Colonic mucosa (tissue), 4 donors: ENCODE results near the gene RHD. TPM values are rescaled to one million over a fixed set of nuclear protein-coding genes. Genes with fewer than 3 reads are reported as not detected.
"Not testable (repeated sequence)": the region's sequence is repeated elsewhere in the genome, so short reads cannot be mapped to it uniquely, and the experiment has no call there.

Source experiments
- DNase-seq: peaks from one replicate; pipeline ENCODE4 v3.0.0-alpha.2; 2020
- H3K27ac ChIP-seq: fragments of 200-600 bp; one replicate; pipeline ENCODE4 v1.8.0; 2021
- H3K27me3 ChIP-seq: fragments of 200-600 bp; one replicate; pipeline ENCODE4 v1.8.0; 2021
- H3K36me3 ChIP-seq: fragments of 200-600 bp; one replicate; pipeline ENCODE4 v1.8.0; 2021
- H3K4me1 ChIP-seq: fragments of 200-600 bp; one replicate; pipeline ENCODE4 v1.8.0; 2021; ENCODE audit warnings: mild to moderate bottlenecking
- H3K4me3 ChIP-seq: fragments of 200-600 bp; one replicate; pipeline ENCODE4 v1.8.0; 2021
- H3K9ac ChIP-seq, 2 donors: one replicate each; pipeline ENCODE4 v1.7.0; 2013; ENCODE audit warnings: control low read depth in 2 of 2, low read depth in 2 of 2, low read length in 2 of 2
- H3K9me3 ChIP-seq: fragments of 200-600 bp; one replicate; pipeline ENCODE4 v1.8.0; 2021
- CTCF ChIP-seq: fragments of 200-600 bp; IDR thresholded peaks from one replicate; pipeline ENCODE4 v1.8.0; 2022; ENCODE audit warnings: antibody characterized with exemption, mild to moderate bottlenecking
- intact Hi-C: fragments of 100-400 bp; cut with DNase I; formaldehyde crosslinking; loops from one replicate; pipeline ENCODE4 v1.14.1; 2022
- total RNA-seq, 2 donors: library from RNA; stranded (reverse); fragmentation: NEBNext Ultra II Directional in 1 of 2; extraction: Animal tissue kit (Norgen Biotek cat#: 25700) in 1 of 2; gene quantifications; one replicate each; pipeline ENCODE4 v1.2.1, GENCODE V29; 2021
- donor health status: healthy.
- donor health status: DM: no; HTN: no; CAD: no.
- donor health status: DM: no; HTN: no; CAD: no.

Gene RHD
- total RNA-seq, 2 donors from 2014 or later, result 0.10 TPM; not detected in 1

DNA sequence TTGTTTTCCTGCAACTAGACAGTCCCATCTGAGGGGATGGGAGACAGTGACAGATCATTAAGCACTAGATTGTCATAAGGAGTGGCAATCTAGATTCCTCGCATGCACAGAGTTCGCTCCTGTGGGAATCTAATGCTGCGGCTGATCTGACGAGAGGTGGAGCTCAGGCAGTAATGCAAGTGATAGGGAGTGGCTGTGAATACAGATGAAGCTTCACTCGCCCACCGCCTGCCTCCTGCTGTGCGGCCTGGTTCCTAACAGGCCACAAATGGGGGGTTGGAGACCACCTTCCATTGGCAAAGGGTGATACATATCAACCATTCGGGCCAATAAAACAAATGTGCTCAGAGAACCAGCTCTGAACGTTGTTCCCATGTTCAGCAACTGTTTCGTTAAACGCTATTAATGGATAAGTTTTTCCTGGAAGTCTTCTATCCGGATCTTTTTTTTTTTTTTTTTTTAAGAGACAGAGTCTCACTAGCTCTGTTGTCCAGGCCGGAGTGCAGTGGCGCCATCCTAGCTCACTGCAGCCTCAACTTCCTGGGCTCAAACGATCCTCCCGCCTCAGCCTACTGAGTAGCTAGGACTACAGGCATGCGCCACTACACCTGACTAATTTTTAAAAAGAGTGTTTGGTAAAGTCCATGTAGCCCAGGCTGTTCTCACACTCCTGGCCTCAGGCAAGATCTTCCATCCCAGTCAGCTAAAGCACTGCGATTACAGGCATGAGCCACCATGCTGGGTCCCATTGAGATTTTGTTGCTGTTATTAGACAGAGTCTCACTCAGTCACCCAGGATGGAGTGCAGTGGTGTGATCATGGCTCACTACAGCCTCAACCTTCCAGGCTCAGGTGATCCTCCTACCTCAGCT lies 16.4 kb upstream of the RHD start:
- no peak overlapping the region for H3K27ac ChIP-seq
- no peak overlapping the region for H3K9ac ChIP-seq
- H3K4me1 ChIP-seq, result no peaks in the 10 kb centered on the region
- H3K9me3 ChIP-seq, result no peaks in the 10 kb centered on the region
- no peak for TF ChIP-seq CTCF
- intact Hi-C loops, result loop anchor here (10.0 kb wide), 1 partner anchor 89 kb away; no protein-coding TSS in a partner anchor
- DNase-seq, result no peak
- H3K4me3 ChIP-seq, result no peak overlapping the region
- no peaks in the 10 kb centered on the region for H3K36me3 ChIP-seq
- no peaks in the 10 kb centered on the region for H3K27me3 ChIP-seq

DNA sequence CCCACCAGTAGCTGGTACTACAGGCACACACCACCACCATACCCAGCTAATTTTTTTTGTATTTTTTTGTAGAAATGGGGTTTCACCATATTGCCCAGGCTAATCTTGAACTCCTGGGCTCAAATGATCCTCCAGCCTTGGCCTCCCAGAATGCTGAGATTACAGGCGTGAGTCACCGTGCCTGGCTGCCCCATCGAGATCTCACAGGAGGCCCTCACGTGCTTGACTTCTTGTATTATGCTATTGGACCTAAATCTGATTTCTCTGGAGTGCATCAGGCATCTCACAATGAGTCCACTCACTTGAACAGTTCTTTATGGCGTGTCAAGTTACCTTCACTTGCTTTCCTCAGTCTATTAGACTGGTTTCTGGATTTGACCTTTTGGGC lies 15.7 kb upstream of the RHD start:
- H3K9me3 ChIP-seq, result no peaks in the 10 kb centered on the region
- no peak overlapping the region for H3K27ac ChIP-seq
- intact Hi-C loops, result loop anchor here (10.0 kb wide), 1 partner anchor 88 kb away; no protein-coding TSS in a partner anchor

DNA sequence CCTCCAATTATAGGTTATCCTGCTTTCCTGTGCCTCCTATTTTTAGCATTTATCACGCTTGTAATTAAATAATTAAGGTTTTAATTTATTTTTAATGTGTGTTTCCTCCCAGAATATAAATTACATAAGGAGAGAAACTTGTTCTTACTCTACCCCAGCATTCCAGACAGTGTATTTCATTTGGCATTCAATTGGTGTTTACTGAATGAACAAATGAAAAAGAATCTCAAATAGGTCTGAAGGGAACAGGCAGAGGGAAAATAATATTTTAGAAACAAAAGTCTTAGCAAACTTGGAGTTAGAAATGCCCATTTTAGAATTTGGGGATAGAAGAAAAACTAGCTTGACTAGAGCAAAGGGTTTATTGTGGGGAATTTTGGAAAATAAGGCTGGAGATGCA lies 15.1 kb upstream of the RHD start:
- TF ChIP-seq CTCF, result no peak
- no peak for DNase-seq
- Histone ChIP-seq H3K9me3 (no peaks in the 10 kb centered on the region), H3K36me3 (no peaks in the 10 kb centered on the region), H3K27ac (no peak overlapping the region), H3K4me3 (no peak overlapping the region), H3K27me3 (no peaks in the 10 kb centered on the region), H3K4me1 (no peaks in the 10 kb centered on the region), H3K9ac (no peak overlapping the region)
- intact Hi-C loops, result loop anchor here (10.0 kb wide), 1 partner anchor 88 kb away; no protein-coding TSS in a partner anchor

More for the DNA sequence above, 15.7 kb upstream of the RHD start:
- H3K4me3 ChIP-seq, result no peak overlapping the region
- H3K9ac ChIP-seq, result no peak overlapping the region
- no peaks in the 10 kb centered on the region for H3K36me3 ChIP-seq
- no peaks in the 10 kb centered on the region for H3K4me1 ChIP-seq
- DNase-seq, result no peak
- H3K27me3 ChIP-seq, result no peaks in the 10 kb centered on the region
- no peak for TF ChIP-seq CTCF

GRCh38 chr1:25259813-25260212 lies 12.5 kb upstream of the RHD start:
- not testable (repeated sequence) for H3K9me3 ChIP-seq, H3K4me3 ChIP-seq, H3K9ac ChIP-seq, H3K27me3 ChIP-seq, H3K36me3 ChIP-seq, H3K27ac ChIP-seq, DNase-seq, H3K4me1 ChIP-seq
- intact Hi-C loops, result loop anchor here (10.0 kb wide), 1 partner anchor 85 kb away; no protein-coding TSS in a partner anchor

DNA sequence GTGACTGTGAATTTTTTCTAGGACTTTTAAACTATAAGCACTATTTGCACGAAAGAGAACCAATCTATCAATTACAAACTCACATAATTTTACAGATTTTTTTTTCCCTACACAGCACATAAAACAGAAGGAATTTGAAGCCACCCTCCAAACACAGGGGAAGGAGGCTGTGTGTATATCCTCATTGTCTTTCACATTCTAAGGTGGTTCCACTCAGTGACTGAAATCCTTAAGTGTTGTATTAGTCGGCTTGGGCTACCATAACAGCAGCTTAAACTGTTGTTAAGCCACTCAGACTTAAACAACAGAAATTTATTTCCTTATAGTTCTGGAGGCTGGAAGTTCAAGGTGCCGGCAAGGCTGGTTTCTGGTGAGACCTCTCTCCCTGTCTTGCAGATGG lies 12.0 kb upstream of the RHD start:
- H3K36me3 ChIP-seq, H3K9ac ChIP-seq, H3K27me3 ChIP-seq, H3K4me3 ChIP-seq, H3K27ac ChIP-seq, intact Hi-C loops, H3K4me1 ChIP-seq, DNase-seq, H3K9me3 ChIP-seq: not testable (repeated sequence)

- H3K4me1 ChIP-seq, H3K36me3 ChIP-seq, intact Hi-C loops, H3K27me3 ChIP-seq, H3K27ac ChIP-seq, H3K9me3 ChIP-seq, H3K9ac ChIP-seq: not testable (repeated sequence)
- peak; percentile 60 for DNase-seq
- H3K4me3 ChIP-seq, result peak overlapping the region; percentile 28
Measured at GRCh38 chr1:25266554-25267287, 5.6 kb upstream of the RHD start.

- H3K4me3 ChIP-seq, result peak overlapping the region; percentile 27
- DNase-seq, result peak; percentile 91
- peak overlapping the region; percentile 44 for H3K27ac ChIP-seq
- H3K36me3 ChIP-seq, intact Hi-C loops, H3K4me1 ChIP-seq, H3K27me3 ChIP-seq, H3K9me3 ChIP-seq: not testable (repeated sequence)
- H3K9ac ChIP-seq, result peak overlapping the region in 1 of 2 donors; percentile 43
Measured at GRCh38 chr1:25267288-25268142, 4.8 kb upstream of the RHD start.

GRCh38 chr1:25268143-25268760 lies 4.1 kb upstream of the RHD start:
- intact Hi-C loops, H3K9me3 ChIP-seq, H3K36me3 ChIP-seq, H3K4me1 ChIP-seq, H3K27me3 ChIP-seq, H3K27ac ChIP-seq, H3K4me3 ChIP-seq, DNase-seq: not testable (repeated sequence)
- H3K9ac ChIP-seq, result peak overlapping the region in 1 of 2 donors; percentile 2

DNA sequence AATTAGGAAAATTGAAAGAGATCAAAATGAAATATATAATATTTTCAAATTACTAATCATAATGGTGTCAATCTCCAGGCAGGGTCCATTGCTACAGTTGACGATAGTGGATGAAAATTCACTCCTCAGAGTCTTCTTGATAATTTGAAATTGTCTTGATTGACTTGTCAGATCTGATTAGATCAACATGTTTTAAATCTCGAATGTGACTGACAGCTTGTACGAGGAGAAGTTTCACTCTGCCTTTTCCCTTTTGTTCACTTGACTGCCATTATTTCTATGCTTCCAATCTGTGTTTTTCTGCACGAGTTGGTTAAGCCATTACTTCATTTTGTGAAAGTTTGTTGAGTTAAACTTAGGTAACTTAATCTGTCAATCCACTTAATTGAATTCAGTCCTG lies 3.3 kb downstream of the RHD start:
- DNase-seq, H3K27me3 ChIP-seq, H3K4me3 ChIP-seq, H3K4me1 ChIP-seq, H3K27ac ChIP-seq, H3K36me3 ChIP-seq, H3K9ac ChIP-seq, H3K9me3 ChIP-seq, intact Hi-C loops: not testable (repeated sequence)
